Peyer's patch (tissue), 4 donors: ENCODE measurements around the gene CDH4. TPM values are rescaled to one million over a fixed set of nuclear protein-coding genes. Genes with fewer than 3 reads are reported as not detected.

Source experiments
- DNase-seq, 3 donors: peaks; one replicate each; pipeline ENCODE4 v3.0.0-alpha.2; 2017 to 2019
- H3K27ac ChIP-seq, 4 donors: fragments of 200-600 bp; sonication (generic); one replicate each; pipeline ENCODE4 v1.5.1; 2016 to 2019
- H3K27me3 ChIP-seq, 2 donors: fragments of 200-600 bp; sonication (generic); one replicate each; pipeline ENCODE4 v1.5.1; 2019
- H3K36me3 ChIP-seq, 3 donors: fragments of 200-600 bp; sonication (generic); one replicate each; pipeline ENCODE4 v1.5.1; 2016 to 2019
- H3K4me1 ChIP-seq, 4 donors: fragments of 200-600 bp; sonication (generic); one replicate each; pipeline ENCODE4 v1.5.1; 2016 to 2019
- H3K4me3 ChIP-seq, 4 donors: fragments of 200-600 bp; sonication (generic); 1 replicate in 3 of 4; 2 replicates in 1 of 4; pipeline ENCODE4 v1.5.1; 2016 to 2019; ENCODE audit warnings: mild to moderate bottlenecking in 1 of 4
- H3K9me3 ChIP-seq, 4 donors: fragments of 200-600 bp; sonication (generic); one replicate each; pipeline ENCODE4 v1.5.1; 2016 to 2019; ENCODE audit warnings: mild to moderate bottlenecking in 1 of 4
- POLR2A ChIP-seq, 2 donors: fragments of 450-650 bp; IDR thresholded peaks; one replicate each; pipeline ENCODE4 v1.5.1; 2017; ENCODE audit warnings: antibody characterized with exemption in 2 of 2, mild to moderate bottlenecking in 2 of 2, moderate library complexity in 2 of 2
- total RNA-seq, 4 donors: library from RNA; depleted of rRNA; stranded (reverse); fragments of >200 nt; gene quantifications; one replicate each; pipeline ENCODE4 v1.1.0, GENCODE V29; 2016
- TF ChIP-seq, protein P1 (sequence below), 6 experiments: fragments of 450-650 bp in 4 of 6; fragments of 200-600 bp in 2 of 6; sonication (generic) in 1 of 6; IDR thresholded peaks; one replicate each; pipeline ENCODE4 v1.5.1; 2017 to 2019; ENCODE audit warnings: antibody characterized with exemption in 6 of 6, mild to moderate bottlenecking in 3 of 6, moderate library complexity in 1 of 6

The CDH4 gene
- total RNA-seq, 4 donors from 2014 or later, result 0.27 TPM; not detected in 3

DNA sequence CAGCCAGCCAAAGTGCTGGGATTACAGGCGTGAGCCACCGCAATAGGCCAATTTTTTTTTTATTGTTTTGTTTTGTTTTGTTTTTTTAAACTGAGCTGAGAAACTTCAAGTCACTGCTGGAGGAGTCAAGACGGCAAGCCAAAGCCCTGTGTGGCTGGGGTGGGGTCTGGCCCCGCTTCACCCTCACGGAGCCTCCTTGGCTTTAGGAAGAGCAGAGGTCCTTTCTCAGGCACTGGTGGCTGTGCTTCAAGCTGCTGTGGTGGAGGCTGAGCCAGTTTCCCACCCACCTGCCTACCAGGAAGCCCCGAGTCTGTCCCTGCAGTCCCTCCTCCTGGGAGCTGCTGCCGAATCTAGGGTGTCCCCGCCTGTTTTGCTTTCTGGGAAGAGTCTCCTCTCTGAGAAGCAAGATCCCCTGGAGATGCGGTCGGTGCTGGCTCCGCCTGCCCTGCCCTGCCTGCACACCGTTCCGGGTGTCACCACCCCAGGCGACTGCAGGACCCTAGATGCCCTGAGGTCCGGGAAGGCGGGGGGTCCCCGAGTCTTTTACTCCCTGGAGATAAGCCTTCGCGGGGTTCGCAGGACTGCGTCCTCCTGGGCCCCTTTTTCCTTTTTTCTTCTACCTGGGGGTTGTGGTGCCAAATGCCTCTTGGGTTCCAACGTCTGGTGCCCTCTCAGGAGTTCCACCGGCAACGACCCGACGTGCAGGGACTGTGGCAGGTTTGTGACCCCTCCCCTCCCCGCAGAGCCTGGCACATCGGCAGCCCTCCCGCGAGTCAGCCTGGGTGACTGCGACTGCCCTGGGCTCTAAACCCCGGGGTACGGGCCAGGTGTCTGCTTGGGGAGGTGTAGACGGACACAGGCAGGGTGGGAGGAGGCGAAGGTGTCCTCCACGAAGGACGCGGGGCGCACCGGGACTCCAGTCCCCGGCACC is 712.9 kb downstream of the CDH4 start:
- TF ChIP-seq POLR2A (IDR thresholded peaks at IDR 0.05), result no peak
- TF ChIP-seq, protein P1, sequence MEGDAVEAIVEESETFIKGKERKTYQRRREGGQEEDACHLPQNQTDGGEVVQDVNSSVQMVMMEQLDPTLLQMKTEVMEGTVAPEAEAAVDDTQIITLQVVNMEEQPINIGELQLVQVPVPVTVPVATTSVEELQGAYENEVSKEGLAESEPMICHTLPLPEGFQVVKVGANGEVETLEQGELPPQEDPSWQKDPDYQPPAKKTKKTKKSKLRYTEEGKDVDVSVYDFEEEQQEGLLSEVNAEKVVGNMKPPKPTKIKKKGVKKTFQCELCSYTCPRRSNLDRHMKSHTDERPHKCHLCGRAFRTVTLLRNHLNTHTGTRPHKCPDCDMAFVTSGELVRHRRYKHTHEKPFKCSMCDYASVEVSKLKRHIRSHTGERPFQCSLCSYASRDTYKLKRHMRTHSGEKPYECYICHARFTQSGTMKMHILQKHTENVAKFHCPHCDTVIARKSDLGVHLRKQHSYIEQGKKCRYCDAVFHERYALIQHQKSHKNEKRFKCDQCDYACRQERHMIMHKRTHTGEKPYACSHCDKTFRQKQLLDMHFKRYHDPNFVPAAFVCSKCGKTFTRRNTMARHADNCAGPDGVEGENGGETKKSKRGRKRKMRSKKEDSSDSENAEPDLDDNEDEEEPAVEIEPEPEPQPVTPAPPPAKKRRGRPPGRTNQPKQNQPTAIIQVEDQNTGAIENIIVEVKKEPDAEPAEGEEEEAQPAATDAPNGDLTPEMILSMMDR (IDR thresholded peaks at IDR 0.05), result no peak
- no peak overlapping the region for H3K27ac ChIP-seq
- peaks cover 0 to 11% of the 10 kb centered on the region in 2 donors for H3K27me3 ChIP-seq
- no peaks in the 10 kb centered on the region for H3K9me3 ChIP-seq
- H3K4me1 ChIP-seq, result no peaks in the 10 kb centered on the region
- H3K36me3 ChIP-seq, result no peaks in the 10 kb centered on the region
- no peak overlapping the region for H3K4me3 ChIP-seq
- peak in 1 of 3 donors; percentile 37 for DNase-seq

DNA sequence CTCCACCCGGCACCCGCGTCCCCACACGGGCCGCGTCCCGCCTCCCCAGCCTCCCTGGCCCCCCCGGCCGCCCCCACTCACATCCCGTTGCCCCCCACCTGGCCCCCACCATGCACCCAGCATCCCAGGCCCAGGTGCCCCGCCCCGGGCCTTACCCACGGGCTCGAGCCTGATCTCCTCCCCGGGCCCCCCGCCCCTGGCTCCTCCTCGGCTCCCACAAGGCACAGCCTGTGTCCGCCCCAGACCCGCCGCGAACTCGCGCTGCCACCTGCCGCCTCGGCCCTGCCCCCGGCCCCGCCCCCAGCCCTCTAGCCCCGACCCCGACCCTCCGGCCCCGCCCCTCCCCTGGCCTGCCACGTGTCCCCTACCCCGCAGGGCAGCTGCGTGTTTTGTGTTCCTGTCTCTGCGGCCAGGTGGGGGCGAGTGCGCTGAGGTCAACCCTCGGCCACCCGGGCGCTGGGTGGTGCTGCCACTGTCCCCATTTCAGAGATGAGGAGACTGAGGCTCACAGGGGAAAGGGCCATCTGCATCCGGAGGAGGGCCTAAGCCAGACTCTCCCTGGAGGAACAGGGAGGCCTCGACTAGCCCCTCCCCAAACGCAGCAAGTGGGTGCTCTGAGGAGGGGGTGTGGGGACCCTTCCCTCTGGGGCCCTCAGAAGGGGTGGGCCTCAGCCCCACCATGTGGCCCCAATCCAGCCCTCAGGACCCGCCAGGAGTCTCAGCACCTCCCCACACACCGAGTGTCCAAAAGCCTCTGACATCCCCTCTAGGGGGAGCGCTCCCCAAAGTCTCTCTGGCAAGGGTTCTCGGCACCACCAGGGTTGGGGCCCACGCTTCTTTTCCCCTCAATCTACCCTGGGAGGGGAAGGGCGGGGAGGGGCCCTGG is 713.8 kb downstream of the CDH4 start:
- Histone ChIP-seq H3K9me3 (no peaks in the 10 kb centered on the region), H3K27ac (no peak overlapping the region), H3K4me3 (no peak overlapping the region), H3K27me3 (peaks cover 0 to 11% of the 10 kb centered on the region in 2 donors), H3K4me1 (no peaks in the 10 kb centered on the region), H3K36me3 (no peaks in the 10 kb centered on the region)
- DNase-seq, result no peak
- TF ChIP-seq, protein P1 (IDR thresholded peaks at IDR 0.05), result no peak
- no peak for TF ChIP-seq POLR2A (IDR thresholded peaks at IDR 0.05)

DNA sequence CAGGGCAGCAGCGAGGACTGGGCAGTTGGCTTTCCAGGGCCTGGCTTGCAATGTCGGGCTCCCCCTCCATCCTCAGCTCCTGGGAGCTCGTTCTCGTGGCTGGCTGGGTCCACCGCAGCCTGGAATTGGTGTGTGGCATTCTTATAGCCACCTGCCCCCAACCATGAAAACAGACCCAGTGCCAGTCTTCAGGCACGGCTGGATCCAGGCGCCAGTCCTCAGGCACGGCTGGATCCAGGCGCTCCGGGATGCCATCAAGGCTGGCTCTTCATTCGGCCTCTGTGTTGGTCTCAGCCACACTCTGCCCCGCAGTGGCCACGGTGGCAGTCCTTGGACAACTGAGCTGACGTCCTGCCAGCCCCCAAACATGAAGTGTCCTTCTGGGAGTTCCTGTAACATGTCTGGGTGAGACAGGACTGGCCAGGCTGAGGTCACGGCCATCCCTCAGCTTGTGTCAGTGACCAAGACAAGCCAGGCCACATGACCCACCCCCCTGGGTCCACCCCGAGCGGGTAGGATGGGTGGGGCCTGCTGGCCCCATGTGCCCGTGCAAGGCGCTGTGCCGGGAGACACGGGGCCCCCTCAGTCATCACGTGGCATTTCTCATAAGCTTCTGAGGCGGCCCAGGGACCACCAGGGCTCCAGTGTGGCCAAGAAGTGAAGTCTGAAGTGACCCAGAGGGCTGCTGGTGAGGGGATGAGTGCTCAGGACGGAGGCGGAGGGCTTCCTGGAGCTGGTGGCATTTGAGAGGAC is 714.6 kb downstream of the CDH4 start:
- Histone ChIP-seq H3K27me3 (peaks cover 0 to 11% of the 10 kb centered on the region in 2 donors), H3K9me3 (no peaks in the 10 kb centered on the region), H3K36me3 (no peaks in the 10 kb centered on the region), H3K4me1 (no peaks in the 10 kb centered on the region), H3K4me3 (no peak overlapping the region), H3K27ac (no peak overlapping the region)
- peak in 1 of 3 donors; percentile 37 for DNase-seq
- TF ChIP-seq POLR2A (IDR thresholded peaks at IDR 0.05), result no peak
- TF ChIP-seq, protein P1 (IDR thresholded peaks at IDR 0.05), result no peak

DNA sequence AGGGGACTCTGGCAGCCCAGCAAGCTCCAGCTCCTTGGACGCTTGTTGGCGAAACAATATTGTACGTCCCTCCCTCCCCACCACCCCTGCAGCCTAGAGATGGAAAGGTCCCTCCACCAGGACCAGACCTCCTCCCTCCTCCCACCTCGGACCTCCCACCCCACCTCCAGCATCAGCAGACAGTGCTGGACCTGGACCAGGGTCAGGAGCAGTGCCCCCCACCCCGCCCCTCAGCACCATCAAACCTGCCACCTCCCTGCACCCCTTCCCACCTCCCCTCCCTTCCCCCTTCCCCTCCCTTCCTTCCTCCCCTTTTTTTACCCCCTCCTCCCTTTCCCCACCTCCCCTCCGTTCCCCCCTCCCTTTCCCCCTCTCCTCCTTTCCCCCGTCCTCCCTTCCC is 715.2 kb downstream of the CDH4 start:
- no peaks in the 10 kb centered on the region for H3K4me1 ChIP-seq
- no peak for TF ChIP-seq POLR2A (IDR thresholded peaks at IDR 0.05)
- TF ChIP-seq, protein P1 (IDR thresholded peaks at IDR 0.05), result no peak
- H3K4me3 ChIP-seq, result no peak overlapping the region
- no peak for DNase-seq
- no peak overlapping the region for H3K27ac ChIP-seq
- H3K36me3 ChIP-seq, result no peaks in the 10 kb centered on the region
- H3K9me3 ChIP-seq, result no peaks in the 10 kb centered on the region
- peaks cover 0 to 11% of the 10 kb centered on the region in 2 donors for H3K27me3 ChIP-seq
